ENCODE measurements around the gene MICAL3. TPM values are rescaled to one million over a fixed set of nuclear protein-coding genes. Genes with fewer than 3 reads are reported as not detected.

Gene MICAL3
- total and polyA plus RNA-seq, 9 of the 15 experiments (the other 6 are each of a cell fraction or from before 2014, with no cell fraction given) = 0.53 to 32.1 (median 12.3) TPM

GRCh38 chr22:17951315-17951714, 73.0 kb downstream of the MICAL3 start:
- TF ChIP-seq SLC30A9 (CRISPR knock-in tag; IDR thresholded peaks at IDR 0.05) (no peak), IRF2 (CRISPR knock-in tag; IDR thresholded peaks at IDR 0.05) (no peak), ZNF77 (CRISPR knock-in tag; IDR thresholded peaks at IDR 0.05) (no peak), E4F1 (CRISPR knock-in tag; IDR thresholded peaks at IDR 0.05; ENCODE audit: borderline replicate concordance) (no peak), SMC3 (conservative IDR thresholded peaks at IDR 0.05; ENCODE audit: insufficient read depth, low read depth, low read length) (no peak), ELF4 (CRISPR knock-in tag; IDR thresholded peaks at IDR 0.05) (no peak), RBFOX2 (IDR thresholded peaks at IDR 0.05; ENCODE audit: low read depth, low read length) (no peak)
- peaks cover 29% of the 10 kb centered on the region; the same call in 2 of the 3 replicates for H3K79me2 ChIP-seq (ENCODE audit: control insufficient read depth, insufficient read depth, low read length)
- no peaks in the 10 kb centered on the region for H3K36me3 ChIP-seq (ENCODE audit: control insufficient read depth, insufficient read depth, low read length)
- FAIRE-seq (no peak), ATAC-seq (no peak), DNase-seq (ENCODE audit: extremely low read depth in 1 of 4, low spot score in 3 of 4) (no peak)
- H3K4me2 ChIP-seq (ENCODE audit: insufficient read depth, low read length) = no peak overlapping the region
- POLR2A ChIA-PET = interaction anchor here (0.7 kb wide), 1 partner anchor 9 kb away, joined by 3 read pairs; no protein-coding TSS in a partner anchor
- no TSS peak for BruUV-seq (replicated peaks)
- H3K9ac ChIP-seq (ENCODE audit: insufficient read depth in 1 of 2, low read depth in 2 of 2, low read length in 2 of 2) = no peak overlapping the region
- no peaks in the 10 kb centered on the region for H3K9me1 ChIP-seq (ENCODE audit: control insufficient read depth, insufficient read depth, low read length)
- in situ Hi-C loops (cut with MboI) = no loop called here
- no peak overlapping the region for H3K27ac ChIP-seq (ENCODE audit: extremely low read depth, low read depth, low read length)
- no peaks in the 10 kb centered on the region for H3K9me3 ChIP-seq (replicated peaks; ENCODE audit: control insufficient read depth, insufficient read depth, low read depth, low read length)
- CTCF ChIA-PET (ENCODE audit: low intra/inter-chr PET ratio) = no interaction called here
- WGBS (ENCODE audit: insufficient coverage, low coverage, missing lambda C conversion rate) = 50% methylated on average over 5 of the region's 5 CpGs
- H3K27me3 ChIP-seq (ENCODE audit: control insufficient read depth in 2 of 2, insufficient read depth in 2 of 2, low read length in 2 of 2) = no peaks in the 10 kb centered on the region
- intact Hi-C loops (cut with micrococcal nuclease) = no loop called here
- no peak overlapping the region for H2AFZ ChIP-seq (ENCODE audit: low read depth, low read length)
- no peak overlapping the region for H3K4me3 ChIP-seq
- peaks cover 45% of the 10 kb centered on the region for H4K20me1 ChIP-seq (replicated peaks; ENCODE audit: control insufficient read depth, insufficient read depth, low read length)
- peaks cover 0 to 7% of the 10 kb centered on the region in 2 experiments; a peak in 4 of 5 replicates for H3K4me1 ChIP-seq (replicated peaks in 1 of 2; ENCODE audit: control insufficient read depth in 2 of 2, insufficient read depth in 2 of 2, low read length in 2 of 2)

Measured in K562 (cell line).